GM23338 (cell line): Measurements from ENCODE around the gene GRM4. TPM values are rescaled to one million over a fixed set of nuclear protein-coding genes. Genes with fewer than 3 reads are reported as not detected.

ENCODE experiments used
- ATAC-seq: fragments of 200-7000 bp; cut with Tn5 transposase; 3 replicates; pipeline ENCODE4 v1.9.1; 2020
- DNase-seq: peaks from one replicate; pipeline ENCODE4 v3.0.0-alpha.2; 2015; ENCODE audit warnings: low spot score
- H2AFZ ChIP-seq: fragments of 200-600 bp; sonication (generic); 2 replicates; pipeline ENCODE4 v1.8.0; 2016; ENCODE audit warnings: antibody characterized with exemption, mild to moderate bottlenecking, moderate library complexity
- H3F3A ChIP-seq: fragments of 200-600 bp; sonication (generic); replicated peaks from 2 replicates; pipeline ENCODE4 v1.8.0; 2017; ENCODE audit warnings: antibody characterized with exemption, mixed run types, low read depth
- H3K27ac ChIP-seq: fragments of 200-600 bp; sonication (generic); 2 replicates; pipeline ENCODE4 v1.6.1; 2016; ENCODE audit warnings: low read depth
- H3K27me3 ChIP-seq: fragments of 200-600 bp; sonication (generic); 2 replicates; pipeline ENCODE4 v1.8.0; 2016; ENCODE audit warnings: mild to moderate bottlenecking, mixed run types, moderate library complexity; ENCODE audit not compliant: insufficient read depth
- H3K36me3 ChIP-seq: fragments of 200-600 bp; sonication (generic); 2 replicates; pipeline ENCODE4 v1.8.0; 2016; ENCODE audit warnings: mild to moderate bottlenecking; ENCODE audit not compliant: insufficient read depth
- H3K4me1 ChIP-seq: fragments of 200-600 bp; sonication (generic); 2 replicates; pipeline ENCODE4 v1.8.0; 2016; ENCODE audit warnings: mild to moderate bottlenecking, moderate library complexity; ENCODE audit not compliant: insufficient read depth
- H3K4me2 ChIP-seq: fragments of 200-600 bp; sonication (generic); 2 replicates; pipeline ENCODE4 v1.7.1; 2017; ENCODE audit warnings: mixed run types
- H3K4me3 ChIP-seq: fragments of 200-600 bp; sonication (generic); 2 replicates; pipeline ENCODE4 v1.6.1; 2016; ENCODE audit warnings: mixed run types
- H3K79me2 ChIP-seq: fragments of 200-600 bp; sonication (generic); replicated peaks from 2 replicates; pipeline ENCODE4 v1.8.0; 2017; ENCODE audit warnings: mild to moderate bottlenecking; ENCODE audit not compliant: insufficient read depth
- H3K9me2 ChIP-seq: fragments of 200-600 bp; sonication (generic); 2 replicates; pipeline ENCODE4 v1.8.0; 2017; ENCODE audit not compliant: insufficient read depth
- H4K20me1 ChIP-seq: fragments of 200-600 bp; sonication (generic); replicated peaks from 2 replicates; pipeline ENCODE4 v1.8.0; 2017; ENCODE audit warnings: mild to moderate bottlenecking; ENCODE audit not compliant: insufficient read depth
- H3K27ac Mint-ChIP-seq: 2 replicates; pipeline ENCODE4 v1.8.0; 2020; ENCODE audit warnings: inconsistent platforms, mild to moderate bottlenecking, moderate library complexity, mixed read lengths
- H3K27me3 Mint-ChIP-seq: 3 replicates; pipeline ENCODE4 v1.8.0; 2022; ENCODE audit warnings: low read depth, mild to moderate bottlenecking, moderate library complexity, mixed read lengths, inconsistent platforms; ENCODE audit not compliant: insufficient read depth, poor library complexity
- H3K36me3 Mint-ChIP-seq: 3 replicates; pipeline ENCODE4 v1.8.0; 2021; ENCODE audit warnings: low read depth, mild to moderate bottlenecking, inconsistent platforms, moderate library complexity, mixed read lengths
- H3K4me1 Mint-ChIP-seq: 3 replicates; pipeline ENCODE4 v1.8.0; 2020; ENCODE audit warnings: mild to moderate bottlenecking, inconsistent platforms, mixed read lengths
- H3K4me3 Mint-ChIP-seq: 3 replicates; pipeline ENCODE4 v1.8.0; 2021; ENCODE audit warnings: moderate library complexity, mild to moderate bottlenecking, inconsistent platforms, mixed read lengths
- H3K9me3 Mint-ChIP-seq: 3 replicates; pipeline ENCODE4 v1.8.0; 2020; ENCODE audit warnings: moderate library complexity, mild to moderate bottlenecking, inconsistent platforms, mixed read lengths
- CREB1 ChIP-seq: fragments of 250-450 bp; sonication (Bioruptor Pico); IDR thresholded peaks from 2 replicates; pipeline ENCODE4 v1.5.0; 2020; ENCODE audit warnings: low read depth, mild to moderate bottlenecking, moderate library complexity
- EZH2 ChIP-seq: fragments of 200-600 bp; sonication (generic); IDR thresholded peaks from one replicate; pipeline ENCODE4 v1.8.0; 2017; ENCODE audit warnings: antibody characterized with exemption, mild to moderate bottlenecking, low read depth; ENCODE audit not compliant: unreplicated experiment
- EZH2phosphoT487 ChIP-seq: fragments of 200-600 bp; sonication (generic); IDR thresholded peaks from one replicate; pipeline ENCODE4 v1.8.1; 2018; ENCODE audit warnings: antibody characterized with exemption; ENCODE audit not compliant: unreplicated experiment
- JUNB ChIP-seq: IDR thresholded peaks from one replicate; pipeline ENCODE4 v1.6.1; 2016; ENCODE audit warnings: antibody characterized with exemption; ENCODE audit not compliant: unreplicated experiment
- NANOG ChIP-seq: IDR thresholded peaks from 2 replicates; pipeline ENCODE4 v1.6.1; 2016; ENCODE audit warnings: antibody characterized with exemption, borderline replicate concordance
- POLR2AphosphoS5 ChIP-seq: IDR thresholded peaks from 2 replicates; pipeline ENCODE4 v1.6.1; 2016; ENCODE audit warnings: antibody characterized with exemption, low read depth
- STAT1 ChIP-seq: IDR thresholded peaks from one replicate; pipeline ENCODE4 v1.6.1; 2016; ENCODE audit warnings: antibody characterized with exemption; ENCODE audit not compliant: unreplicated experiment
- ZNF114 ChIP-seq: fragments of 250-450 bp; sonication (Bioruptor Pico); IDR thresholded peaks from 2 replicates; pipeline ENCODE4 v1.5.0; 2020; ENCODE audit warnings: mild to moderate bottlenecking, moderate library complexity
- ZNF331 ChIP-seq: fragments of 250-450 bp; sonication (Bioruptor Pico); IDR thresholded peaks from 2 replicates; pipeline ENCODE4 v1.5.0; 2020; ENCODE audit warnings: low read depth, mild to moderate bottlenecking, moderate library complexity
- polyA plus RNA-seq: library from polyadenylated mRNA; unstranded; fragments of >200 nt; fragmentation: Nextera tagmentation; extraction: Ambion mirVana; gene quantifications from 2 replicates; pipeline ENCODE4 v1.2.1, GENCODE V29; 2016
- total RNA-seq: library from RNA; depleted of rRNA; stranded (reverse); fragments of >200 nt; shearing (Covaris generic); gene quantifications from 2 replicates; pipeline ENCODE4 v1.2.3, GENCODE V29; 2014
- TF ChIP-seq, protein P1 (sequence below), 2 experiments: fragments of 200-600 bp in 1 of 2; sonication (generic) in 1 of 2; conservative IDR thresholded peaks; 2 replicates each; pipeline versions ENCODE4 v1.5.1 to v1.6.1; 2016 to 2017; ENCODE audit warnings: antibody characterized with exemption in 2 of 2, low read depth in 2 of 2, mild to moderate bottlenecking in 2 of 2, moderate library complexity in 1 of 2
- TF ChIP-seq, protein P2 (sequence below): IDR thresholded peaks from 2 replicates; pipeline ENCODE4 v1.6.1; 2016; ENCODE audit warnings: antibody characterized with exemption
- TF ChIP-seq, protein P3 (sequence below): IDR thresholded peaks from one replicate; pipeline ENCODE4 v1.6.1; 2018; ENCODE audit warnings: antibody characterized with exemption; ENCODE audit not compliant: unreplicated experiment
- TF ChIP-seq, protein P4 (sequence below): fragments of 250-450 bp; sonication (Bioruptor Pico); IDR thresholded peaks from 2 replicates; pipeline ENCODE4 v1.5.0; 2020; ENCODE audit warnings: mild to moderate bottlenecking, moderate library complexity

GRM4 gene
- total and polyA plus RNA-seq, 2 experiments from 2014 or later = 7.0 to 30.6 TPM

DNA sequence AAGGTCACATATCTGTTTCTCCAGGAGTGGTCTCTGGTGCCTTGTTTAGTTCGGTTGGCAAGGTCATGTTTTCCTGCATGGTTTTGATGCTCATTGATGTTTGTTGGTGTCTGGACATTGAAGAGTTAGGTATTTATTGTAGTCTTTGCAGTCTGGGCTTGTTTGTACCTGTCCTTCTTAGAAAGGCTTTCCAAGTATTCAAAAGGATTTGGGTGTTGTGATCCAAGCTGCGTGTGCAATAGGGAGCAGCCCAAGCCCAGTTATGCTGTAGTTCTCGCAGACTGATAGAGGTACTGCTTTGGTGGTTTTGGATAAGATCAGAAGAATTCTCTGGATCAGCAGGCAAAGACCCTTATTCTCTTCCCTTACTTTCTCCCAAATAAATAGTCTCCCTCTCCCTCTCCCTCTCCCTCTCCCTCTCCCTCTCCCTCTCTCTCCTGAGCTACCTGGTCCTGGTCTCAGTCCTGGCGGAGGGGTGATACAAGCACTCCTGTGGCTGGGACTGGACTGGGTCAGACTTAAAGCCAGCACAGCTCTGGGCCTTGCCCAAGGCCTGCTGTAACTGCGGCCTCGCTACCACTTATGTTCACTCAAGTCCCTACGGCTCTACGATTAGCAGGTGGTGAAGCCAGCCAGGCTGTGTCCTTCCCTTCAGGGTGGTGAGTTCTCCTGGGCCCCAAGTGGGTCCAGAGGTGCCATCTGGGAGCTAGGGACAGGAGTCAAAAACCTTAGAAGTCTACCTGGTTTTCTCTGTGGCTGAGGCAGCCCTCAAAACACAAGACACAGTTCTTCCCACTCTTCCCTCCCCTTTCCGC lies 27.3 kb upstream of the GRM4 start:
- no peaks in the 10 kb centered on the region for H3K4me1 ChIP-seq
- Mint-ChIP-seq H3K36me3 (no peaks in the 10 kb centered on the region), H3K4me3 (no peak overlapping the region), H3K4me1 (no peaks in the 10 kb centered on the region), H3K9me3 (no peaks in the 10 kb centered on the region), H3K27me3 (peaks cover 1% of the 10 kb centered on the region), H3K27ac (no peak overlapping the region)
- no peaks in the 10 kb centered on the region for H3K27me3 ChIP-seq
- no peak for DNase-seq
- no peak overlapping the region for H3K4me3 ChIP-seq
- H3K4me2 ChIP-seq = no peak overlapping the region
- no peak overlapping the region for H3K27ac ChIP-seq
- no peaks in the 10 kb centered on the region for H4K20me1 ChIP-seq
- no peak overlapping the region; the same call in 1 of the 2 replicates for H2AFZ ChIP-seq
- no peaks in the 10 kb centered on the region for H3K9me2 ChIP-seq
- ATAC-seq = no peak
- H3F3A ChIP-seq = no peaks in the 10 kb centered on the region
- TF ChIP-seq NANOG (no peak), JUNB (no peak), EZH2phosphoT487 (no peak), POLR2AphosphoS5 (no peak), ZNF114 (CRISPR knock-in tag) (no peak), EZH2 (no peak), STAT1 (no peak), CREB1 (no peak), ZNF331 (CRISPR knock-in tag) (no peak)
- TF ChIP-seq, protein P1, sequence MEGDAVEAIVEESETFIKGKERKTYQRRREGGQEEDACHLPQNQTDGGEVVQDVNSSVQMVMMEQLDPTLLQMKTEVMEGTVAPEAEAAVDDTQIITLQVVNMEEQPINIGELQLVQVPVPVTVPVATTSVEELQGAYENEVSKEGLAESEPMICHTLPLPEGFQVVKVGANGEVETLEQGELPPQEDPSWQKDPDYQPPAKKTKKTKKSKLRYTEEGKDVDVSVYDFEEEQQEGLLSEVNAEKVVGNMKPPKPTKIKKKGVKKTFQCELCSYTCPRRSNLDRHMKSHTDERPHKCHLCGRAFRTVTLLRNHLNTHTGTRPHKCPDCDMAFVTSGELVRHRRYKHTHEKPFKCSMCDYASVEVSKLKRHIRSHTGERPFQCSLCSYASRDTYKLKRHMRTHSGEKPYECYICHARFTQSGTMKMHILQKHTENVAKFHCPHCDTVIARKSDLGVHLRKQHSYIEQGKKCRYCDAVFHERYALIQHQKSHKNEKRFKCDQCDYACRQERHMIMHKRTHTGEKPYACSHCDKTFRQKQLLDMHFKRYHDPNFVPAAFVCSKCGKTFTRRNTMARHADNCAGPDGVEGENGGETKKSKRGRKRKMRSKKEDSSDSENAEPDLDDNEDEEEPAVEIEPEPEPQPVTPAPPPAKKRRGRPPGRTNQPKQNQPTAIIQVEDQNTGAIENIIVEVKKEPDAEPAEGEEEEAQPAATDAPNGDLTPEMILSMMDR (conservative IDR thresholded peaks at IDR 0.05; ENCODE audit: low read depth in 2 of 2) = no peak
- TF ChIP-seq, protein P2, sequence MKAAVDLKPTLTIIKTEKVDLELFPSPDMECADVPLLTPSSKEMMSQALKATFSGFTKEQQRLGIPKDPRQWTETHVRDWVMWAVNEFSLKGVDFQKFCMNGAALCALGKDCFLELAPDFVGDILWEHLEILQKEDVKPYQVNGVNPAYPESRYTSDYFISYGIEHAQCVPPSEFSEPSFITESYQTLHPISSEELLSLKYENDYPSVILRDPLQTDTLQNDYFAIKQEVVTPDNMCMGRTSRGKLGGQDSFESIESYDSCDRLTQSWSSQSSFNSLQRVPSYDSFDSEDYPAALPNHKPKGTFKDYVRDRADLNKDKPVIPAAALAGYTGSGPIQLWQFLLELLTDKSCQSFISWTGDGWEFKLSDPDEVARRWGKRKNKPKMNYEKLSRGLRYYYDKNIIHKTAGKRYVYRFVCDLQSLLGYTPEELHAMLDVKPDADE = no peak
- TF ChIP-seq, protein P3, sequence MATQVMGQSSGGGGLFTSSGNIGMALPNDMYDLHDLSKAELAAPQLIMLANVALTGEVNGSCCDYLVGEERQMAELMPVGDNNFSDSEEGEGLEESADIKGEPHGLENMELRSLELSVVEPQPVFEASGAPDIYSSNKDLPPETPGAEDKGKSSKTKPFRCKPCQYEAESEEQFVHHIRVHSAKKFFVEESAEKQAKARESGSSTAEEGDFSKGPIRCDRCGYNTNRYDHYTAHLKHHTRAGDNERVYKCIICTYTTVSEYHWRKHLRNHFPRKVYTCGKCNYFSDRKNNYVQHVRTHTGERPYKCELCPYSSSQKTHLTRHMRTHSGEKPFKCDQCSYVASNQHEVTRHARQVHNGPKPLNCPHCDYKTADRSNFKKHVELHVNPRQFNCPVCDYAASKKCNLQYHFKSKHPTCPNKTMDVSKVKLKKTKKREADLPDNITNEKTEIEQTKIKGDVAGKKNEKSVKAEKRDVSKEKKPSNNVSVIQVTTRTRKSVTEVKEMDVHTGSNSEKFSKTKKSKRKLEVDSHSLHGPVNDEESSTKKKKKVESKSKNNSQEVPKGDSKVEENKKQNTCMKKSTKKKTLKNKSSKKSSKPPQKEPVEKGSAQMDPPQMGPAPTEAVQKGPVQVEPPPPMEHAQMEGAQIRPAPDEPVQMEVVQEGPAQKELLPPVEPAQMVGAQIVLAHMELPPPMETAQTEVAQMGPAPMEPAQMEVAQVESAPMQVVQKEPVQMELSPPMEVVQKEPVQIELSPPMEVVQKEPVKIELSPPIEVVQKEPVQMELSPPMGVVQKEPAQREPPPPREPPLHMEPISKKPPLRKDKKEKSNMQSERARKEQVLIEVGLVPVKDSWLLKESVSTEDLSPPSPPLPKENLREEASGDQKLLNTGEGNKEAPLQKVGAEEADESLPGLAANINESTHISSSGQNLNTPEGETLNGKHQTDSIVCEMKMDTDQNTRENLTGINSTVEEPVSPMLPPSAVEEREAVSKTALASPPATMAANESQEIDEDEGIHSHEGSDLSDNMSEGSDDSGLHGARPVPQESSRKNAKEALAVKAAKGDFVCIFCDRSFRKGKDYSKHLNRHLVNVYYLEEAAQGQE = no peak
- TF ChIP-seq, protein P4, sequence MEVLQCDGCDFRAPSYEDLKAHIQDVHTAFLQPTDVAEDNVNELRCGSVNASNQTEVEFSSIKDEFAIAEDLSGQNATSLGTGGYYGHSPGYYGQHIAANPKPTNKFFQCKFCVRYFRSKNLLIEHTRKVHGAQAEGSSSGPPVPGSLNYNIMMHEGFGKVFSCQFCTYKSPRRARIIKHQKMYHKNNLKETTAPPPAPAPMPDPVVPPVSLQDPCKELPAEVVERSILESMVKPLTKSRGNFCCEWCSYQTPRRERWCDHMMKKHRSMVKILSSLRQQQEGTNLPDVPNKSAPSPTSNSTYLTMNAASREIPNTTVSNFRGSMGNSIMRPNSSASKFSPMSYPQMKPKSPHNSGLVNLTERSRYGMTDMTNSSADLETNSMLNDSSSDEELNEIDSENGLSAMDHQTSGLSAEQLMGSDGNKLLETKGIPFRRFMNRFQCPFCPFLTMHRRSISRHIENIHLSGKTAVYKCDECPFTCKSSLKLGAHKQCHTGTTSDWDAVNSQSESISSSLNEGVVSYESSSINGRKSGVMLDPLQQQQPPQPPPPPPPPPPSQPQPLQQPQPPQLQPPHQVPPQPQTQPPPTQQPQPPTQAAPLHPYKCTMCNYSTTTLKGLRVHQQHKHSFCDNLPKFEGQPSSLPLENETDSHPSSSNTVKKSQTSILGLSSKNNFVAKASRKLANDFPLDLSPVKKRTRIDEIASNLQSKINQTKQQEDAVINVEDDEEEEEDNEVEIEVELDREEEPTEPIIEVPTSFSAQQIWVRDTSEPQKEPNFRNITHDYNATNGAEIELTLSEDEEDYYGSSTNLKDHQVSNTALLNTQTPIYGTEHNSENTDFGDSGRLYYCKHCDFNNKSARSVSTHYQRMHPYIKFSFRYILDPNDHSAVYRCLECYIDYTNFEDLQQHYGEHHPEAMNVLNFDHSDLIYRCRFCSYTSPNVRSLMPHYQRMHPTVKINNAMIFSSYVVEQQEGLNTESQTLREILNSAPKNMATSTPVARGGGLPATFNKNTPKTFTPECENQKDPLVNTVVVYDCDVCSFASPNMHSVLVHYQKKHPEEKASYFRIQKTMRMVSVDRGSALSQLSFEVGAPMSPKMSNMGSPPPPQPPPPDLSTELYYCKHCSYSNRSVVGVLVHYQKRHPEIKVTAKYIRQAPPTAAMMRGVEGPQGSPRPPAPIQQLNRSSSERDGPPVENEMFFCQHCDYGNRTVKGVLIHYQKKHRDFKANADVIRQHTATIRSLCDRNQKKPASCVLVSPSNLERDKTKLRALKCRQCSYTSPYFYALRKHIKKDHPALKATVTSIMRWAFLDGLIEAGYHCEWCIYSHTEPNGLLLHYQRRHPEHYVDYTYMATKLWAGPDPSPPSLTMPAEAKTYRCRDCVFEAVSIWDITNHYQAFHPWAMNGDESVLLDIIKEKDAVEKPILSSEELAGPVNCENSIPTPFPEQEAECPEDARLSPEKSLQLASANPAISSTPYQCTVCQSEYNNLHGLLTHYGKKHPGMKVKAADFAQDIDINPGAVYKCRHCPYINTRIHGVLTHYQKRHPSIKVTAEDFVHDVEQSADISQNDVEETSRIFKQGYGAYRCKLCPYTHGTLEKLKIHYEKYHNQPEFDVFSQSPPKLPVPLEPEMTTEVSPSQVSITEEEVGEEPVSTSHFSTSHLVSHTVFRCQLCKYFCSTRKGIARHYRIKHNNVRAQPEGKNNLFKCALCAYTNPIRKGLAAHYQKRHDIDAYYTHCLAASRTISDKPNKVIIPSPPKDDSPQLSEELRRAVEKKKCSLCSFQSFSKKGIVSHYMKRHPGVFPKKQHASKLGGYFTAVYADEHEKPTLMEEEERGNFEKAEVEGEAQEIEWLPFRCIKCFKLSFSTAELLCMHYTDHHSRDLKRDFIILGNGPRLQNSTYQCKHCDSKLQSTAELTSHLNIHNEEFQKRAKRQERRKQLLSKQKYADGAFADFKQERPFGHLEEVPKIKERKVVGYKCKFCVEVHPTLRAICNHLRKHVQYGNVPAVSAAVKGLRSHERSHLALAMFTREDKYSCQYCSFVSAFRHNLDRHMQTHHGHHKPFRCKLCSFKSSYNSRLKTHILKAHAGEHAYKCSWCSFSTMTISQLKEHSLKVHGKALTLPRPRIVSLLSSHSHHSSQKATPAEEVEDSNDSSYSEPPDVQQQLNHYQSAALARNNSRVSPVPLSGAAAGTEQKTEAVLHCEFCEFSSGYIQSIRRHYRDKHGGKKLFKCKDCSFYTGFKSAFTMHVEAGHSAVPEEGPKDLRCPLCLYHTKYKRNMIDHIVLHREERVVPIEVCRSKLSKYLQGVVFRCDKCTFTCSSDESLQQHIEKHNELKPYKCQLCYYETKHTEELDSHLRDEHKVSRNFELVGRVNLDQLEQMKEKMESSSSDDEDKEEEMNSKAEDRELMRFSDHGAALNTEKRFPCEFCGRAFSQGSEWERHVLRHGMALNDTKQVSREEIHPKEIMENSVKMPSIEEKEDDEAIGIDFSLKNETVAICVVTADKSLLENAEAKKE (CRISPR knock-in tag) = no peak
- H3K36me3 ChIP-seq = no peaks in the 10 kb centered on the region
- no peaks in the 10 kb centered on the region for H3K79me2 ChIP-seq
